Nephron progenitor cell (in vitro differentiated cells): ENCODE measurements around the gene IBA57.

Experiments used
- DNase-seq: peaks from one replicate; pipeline ENCODE4 v3.0.0; 2021
- H3K27ac Mint-ChIP-seq: 2 replicates; pipeline ENCODE4 v1.8.0; 2021; ENCODE audit warnings: mild to moderate bottlenecking, moderate library complexity, mixed read lengths
- H3K27me3 Mint-ChIP-seq: 2 replicates; pipeline ENCODE4 v1.8.0; 2021; ENCODE audit warnings: mild to moderate bottlenecking, low read depth, mixed read lengths; ENCODE audit not compliant: poor library complexity
- H3K36me3 Mint-ChIP-seq: 2 replicates; pipeline ENCODE4 v1.8.0; 2021; ENCODE audit warnings: low read depth, mixed read lengths
- H3K4me1 Mint-ChIP-seq: 2 replicates; pipeline ENCODE4 v1.8.0; 2021; ENCODE audit warnings: mixed read lengths
- H3K4me3 Mint-ChIP-seq: 2 replicates; pipeline ENCODE4 v1.8.0; 2021; ENCODE audit warnings: mild to moderate bottlenecking, moderate library complexity, mixed read lengths
- H3K9me3 Mint-ChIP-seq: 2 replicates; pipeline ENCODE4 v1.8.0; 2021; ENCODE audit warnings: mild to moderate bottlenecking, moderate library complexity, mixed read lengths
- TF ChIP-seq, protein P1 (sequence below): fragments of 200-600 bp; sonication (generic); IDR thresholded peaks from 2 replicates; pipeline ENCODE4 v1.5.0; 2021; ENCODE audit warnings: antibody characterized with exemption

Gene IBA57

DNA sequence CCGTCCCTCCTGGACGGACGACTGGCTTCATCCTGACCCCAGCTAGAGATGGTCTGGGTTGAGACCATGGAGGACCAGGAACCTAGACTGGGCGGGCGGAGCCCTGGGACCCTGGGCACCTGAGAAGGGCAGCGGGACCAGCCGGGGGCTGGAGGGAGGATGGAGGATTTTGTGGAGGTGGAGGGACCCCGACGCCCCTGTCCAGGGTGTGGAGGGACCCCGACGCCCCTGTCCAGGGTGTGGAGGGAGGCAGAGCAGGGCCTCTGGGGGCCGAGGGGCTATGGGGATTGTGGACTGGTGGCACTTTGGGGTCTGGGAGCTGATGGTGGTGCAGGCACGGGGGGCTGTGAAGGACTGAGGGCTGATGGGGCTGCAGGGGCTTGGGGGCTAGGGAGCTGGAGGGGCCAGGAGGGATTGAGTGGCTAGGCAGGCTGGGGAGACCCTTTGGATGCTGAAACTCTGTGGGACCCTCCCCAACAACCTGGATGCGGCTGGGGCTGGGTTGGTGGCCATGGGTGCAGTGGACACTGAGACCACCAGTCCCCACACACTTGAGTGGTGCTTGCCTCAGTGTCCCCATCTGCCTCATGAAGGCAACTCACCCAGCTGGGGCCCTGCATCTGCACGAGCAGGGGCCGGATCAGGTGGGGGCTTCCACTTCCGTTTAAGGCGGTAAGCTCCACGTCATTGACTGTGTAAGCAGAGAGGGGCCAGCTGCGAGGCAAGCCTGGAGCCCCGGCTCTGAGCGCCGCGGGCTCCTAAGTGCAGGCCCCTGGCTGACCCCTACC, 8.5 kb upstream of the IBA57 start:
- H3K27me3 Mint-ChIP-seq: no peaks in the 10 kb centered on the region
- H3K36me3 Mint-ChIP-seq: no peaks in the 10 kb centered on the region
- peaks cover 15% of the 10 kb centered on the region for H3K4me1 Mint-ChIP-seq
- TF ChIP-seq, protein P1, sequence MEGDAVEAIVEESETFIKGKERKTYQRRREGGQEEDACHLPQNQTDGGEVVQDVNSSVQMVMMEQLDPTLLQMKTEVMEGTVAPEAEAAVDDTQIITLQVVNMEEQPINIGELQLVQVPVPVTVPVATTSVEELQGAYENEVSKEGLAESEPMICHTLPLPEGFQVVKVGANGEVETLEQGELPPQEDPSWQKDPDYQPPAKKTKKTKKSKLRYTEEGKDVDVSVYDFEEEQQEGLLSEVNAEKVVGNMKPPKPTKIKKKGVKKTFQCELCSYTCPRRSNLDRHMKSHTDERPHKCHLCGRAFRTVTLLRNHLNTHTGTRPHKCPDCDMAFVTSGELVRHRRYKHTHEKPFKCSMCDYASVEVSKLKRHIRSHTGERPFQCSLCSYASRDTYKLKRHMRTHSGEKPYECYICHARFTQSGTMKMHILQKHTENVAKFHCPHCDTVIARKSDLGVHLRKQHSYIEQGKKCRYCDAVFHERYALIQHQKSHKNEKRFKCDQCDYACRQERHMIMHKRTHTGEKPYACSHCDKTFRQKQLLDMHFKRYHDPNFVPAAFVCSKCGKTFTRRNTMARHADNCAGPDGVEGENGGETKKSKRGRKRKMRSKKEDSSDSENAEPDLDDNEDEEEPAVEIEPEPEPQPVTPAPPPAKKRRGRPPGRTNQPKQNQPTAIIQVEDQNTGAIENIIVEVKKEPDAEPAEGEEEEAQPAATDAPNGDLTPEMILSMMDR: no peak
- H3K27ac Mint-ChIP-seq: no peak overlapping the region
- H3K9me3 Mint-ChIP-seq: no peaks in the 10 kb centered on the region
- no peak overlapping the region for H3K4me3 Mint-ChIP-seq
- DNase-seq: no peak

DNA sequence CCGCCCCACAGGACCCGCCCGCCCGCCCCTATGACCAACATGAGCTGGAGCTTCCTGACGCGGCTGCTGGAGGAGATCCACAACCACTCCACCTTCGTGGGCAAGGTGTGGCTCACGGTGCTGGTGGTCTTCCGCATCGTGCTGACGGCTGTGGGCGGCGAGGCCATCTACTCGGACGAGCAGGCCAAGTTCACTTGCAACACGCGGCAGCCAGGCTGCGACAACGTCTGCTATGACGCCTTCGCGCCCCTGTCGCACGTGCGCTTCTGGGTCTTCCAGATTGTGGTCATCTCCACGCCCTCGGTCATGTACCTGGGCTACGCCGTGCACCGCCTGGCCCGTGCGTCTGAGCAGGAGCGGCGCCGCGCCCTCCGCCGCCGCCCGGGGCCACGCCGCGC, 7.9 kb upstream of the IBA57 start:
- TF ChIP-seq, protein P1: no peak
- H3K27me3 Mint-ChIP-seq: no peaks in the 10 kb centered on the region
- H3K36me3 Mint-ChIP-seq: no peaks in the 10 kb centered on the region
- H3K4me1 Mint-ChIP-seq: peaks cover 16% of the 10 kb centered on the region
- no peak overlapping the region for H3K4me3 Mint-ChIP-seq
- no peak overlapping the region for H3K27ac Mint-ChIP-seq
- no peak for DNase-seq
- no peaks in the 10 kb centered on the region for H3K9me3 Mint-ChIP-seq

DNA sequence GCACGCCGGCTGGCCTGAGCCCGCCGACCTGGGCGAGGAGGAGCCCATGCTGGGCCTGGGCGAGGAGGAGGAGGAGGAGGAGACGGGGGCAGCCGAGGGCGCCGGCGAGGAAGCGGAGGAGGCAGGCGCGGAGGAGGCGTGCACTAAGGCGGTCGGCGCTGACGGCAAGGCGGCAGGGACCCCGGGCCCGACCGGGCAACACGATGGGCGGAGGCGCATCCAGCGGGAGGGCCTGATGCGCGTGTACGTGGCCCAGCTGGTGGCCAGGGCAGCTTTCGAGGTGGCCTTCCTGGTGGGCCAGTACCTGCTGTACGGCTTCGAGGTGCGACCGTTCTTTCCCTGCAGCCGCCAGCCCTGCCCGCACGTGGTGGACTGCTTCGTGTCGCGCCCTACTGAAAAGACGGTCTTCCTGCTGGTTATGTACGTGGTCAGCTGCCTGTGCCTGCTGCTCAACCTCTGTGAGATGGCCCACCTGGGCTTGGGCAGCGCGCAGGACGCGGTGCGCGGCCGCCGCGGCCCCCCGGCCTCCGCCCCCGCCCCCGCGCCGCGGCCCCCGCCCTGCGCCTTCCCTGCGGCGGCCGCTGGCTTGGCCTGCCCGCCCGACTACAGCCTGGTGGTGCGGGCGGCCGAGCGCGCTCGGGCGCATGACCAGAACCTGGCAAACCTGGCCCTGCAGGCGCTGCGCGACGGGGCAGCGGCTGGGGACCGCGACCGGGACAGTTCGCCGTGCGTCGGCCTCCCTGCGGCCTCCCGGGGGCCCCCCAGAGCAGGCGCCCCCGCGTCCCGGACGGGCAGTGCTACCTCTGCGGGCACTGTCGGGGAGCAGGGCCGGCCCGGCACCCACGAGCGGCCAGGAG, 7.2 kb upstream of the IBA57 start:
- Mint-ChIP-seq H3K9me3 (no peaks in the 10 kb centered on the region), H3K4me3 (no peak overlapping the region), H3K36me3 (no peaks in the 10 kb centered on the region), H3K27me3 (no peaks in the 10 kb centered on the region), H3K27ac (no peak overlapping the region), H3K4me1 (peaks cover 12% of the 10 kb centered on the region)
- TF ChIP-seq, protein P1: no peak
- no peak for DNase-seq

DNA sequence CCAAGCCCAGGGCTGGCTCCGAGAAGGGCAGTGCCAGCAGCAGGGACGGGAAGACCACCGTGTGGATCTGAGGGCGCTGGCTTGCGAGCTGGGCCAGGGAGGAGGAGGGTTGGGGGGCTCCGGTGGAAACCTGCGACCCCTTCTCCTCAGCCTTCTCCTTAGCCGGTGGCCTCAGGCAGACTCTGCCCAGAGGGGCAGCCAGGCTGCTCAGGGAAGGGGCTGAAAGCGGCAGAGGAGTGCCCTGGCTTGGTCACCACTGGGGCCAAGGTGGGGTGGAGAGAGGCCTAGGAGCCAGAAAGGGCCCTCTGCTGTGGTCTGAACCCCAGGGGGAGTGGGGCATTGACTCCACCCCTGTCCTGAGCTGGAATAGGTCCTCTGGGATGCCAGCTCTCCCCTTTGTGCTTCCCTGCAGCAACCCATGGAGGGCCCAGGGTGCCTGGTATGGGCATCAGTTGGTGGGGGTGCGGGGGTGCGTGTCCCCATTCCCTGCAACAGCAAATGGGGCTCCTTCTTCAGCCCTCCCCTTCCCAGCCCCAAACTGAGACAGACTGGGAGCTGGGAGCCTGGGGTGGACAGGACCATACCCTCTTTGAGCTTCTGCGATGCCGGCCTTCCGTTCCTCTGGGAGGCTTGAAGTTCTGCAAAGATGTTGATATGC, 6.5 kb upstream of the IBA57 start:
- Mint-ChIP-seq H3K27me3 (no peaks in the 10 kb centered on the region), H3K4me3 (no peak overlapping the region), H3K27ac (no peak overlapping the region), H3K4me1 (peaks cover 15% of the 10 kb centered on the region), H3K9me3 (no peaks in the 10 kb centered on the region), H3K36me3 (no peaks in the 10 kb centered on the region)
- TF ChIP-seq, protein P1: no peak
- no peak for DNase-seq

DNA sequence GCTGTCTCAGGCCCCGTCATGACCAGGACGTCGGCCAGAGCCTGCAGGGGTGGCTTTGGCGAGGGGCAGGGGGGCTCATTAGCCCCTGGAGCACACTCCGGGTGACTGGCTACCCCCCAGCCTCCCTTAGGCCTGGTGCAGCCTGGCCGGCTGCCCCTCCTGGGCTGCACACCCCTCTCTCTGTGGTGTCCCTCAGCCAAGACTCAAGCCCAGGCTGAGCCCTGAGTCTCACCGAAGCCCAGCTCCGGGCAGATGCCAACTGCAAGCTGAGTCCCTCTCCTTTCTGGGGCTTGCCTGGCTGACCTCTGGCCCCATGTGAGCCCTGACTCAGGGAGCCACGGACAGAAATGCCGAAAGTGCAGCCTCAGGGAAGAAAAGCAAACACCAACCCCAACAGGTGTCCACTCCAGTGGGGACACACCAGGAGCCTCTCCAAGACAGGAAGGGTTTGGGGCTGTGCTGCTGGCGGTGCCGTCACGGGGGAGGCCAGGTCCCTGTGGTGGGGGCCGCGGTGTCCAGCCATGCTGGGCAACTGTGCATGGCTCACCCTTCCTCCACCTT, 5.3 kb upstream of the IBA57 start:
- H3K36me3 Mint-ChIP-seq: no peaks in the 10 kb centered on the region
- TF ChIP-seq, protein P1: no peak
- no peaks in the 10 kb centered on the region for H3K27me3 Mint-ChIP-seq
- no peak overlapping the region for H3K27ac Mint-ChIP-seq
- DNase-seq: no peak
- no peak overlapping the region for H3K4me3 Mint-ChIP-seq
- peaks cover 27% of the 10 kb centered on the region for H3K4me1 Mint-ChIP-seq
- H3K9me3 Mint-ChIP-seq: no peaks in the 10 kb centered on the region
